GM23338 (cell line): Measurements from ENCODE around the gene HNRNPA1. TPM values are rescaled to one million over a fixed set of nuclear protein-coding genes. Genes with fewer than 3 reads are reported as not detected.

Source experiments
- ATAC-seq: fragments of 200-7000 bp; cut with Tn5 transposase; 3 replicates; pipeline ENCODE4 v1.9.1; 2020
- DNase-seq: peaks from one replicate; pipeline ENCODE4 v3.0.0-alpha.2; 2015; ENCODE audit warnings: low spot score
- H2AFZ ChIP-seq: fragments of 200-600 bp; sonication (generic); 2 replicates; pipeline ENCODE4 v1.8.0; 2016; ENCODE audit warnings: antibody characterized with exemption, mild to moderate bottlenecking, moderate library complexity
- H3F3A ChIP-seq: fragments of 200-600 bp; sonication (generic); replicated peaks from 2 replicates; pipeline ENCODE4 v1.8.0; 2017; ENCODE audit warnings: antibody characterized with exemption, mixed run types, low read depth
- H3K27ac ChIP-seq: fragments of 200-600 bp; sonication (generic); 2 replicates; pipeline ENCODE4 v1.6.1; 2016; ENCODE audit warnings: low read depth
- H3K27me3 ChIP-seq: fragments of 200-600 bp; sonication (generic); 2 replicates; pipeline ENCODE4 v1.8.0; 2016; ENCODE audit warnings: mild to moderate bottlenecking, mixed run types, moderate library complexity; ENCODE audit not compliant: insufficient read depth
- H3K36me3 ChIP-seq: fragments of 200-600 bp; sonication (generic); 2 replicates; pipeline ENCODE4 v1.8.0; 2016; ENCODE audit warnings: mild to moderate bottlenecking; ENCODE audit not compliant: insufficient read depth
- H3K4me1 ChIP-seq: fragments of 200-600 bp; sonication (generic); 2 replicates; pipeline ENCODE4 v1.8.0; 2016; ENCODE audit warnings: mild to moderate bottlenecking, moderate library complexity; ENCODE audit not compliant: insufficient read depth
- H3K4me2 ChIP-seq: fragments of 200-600 bp; sonication (generic); 2 replicates; pipeline ENCODE4 v1.7.1; 2017; ENCODE audit warnings: mixed run types
- H3K4me3 ChIP-seq: fragments of 200-600 bp; sonication (generic); 2 replicates; pipeline ENCODE4 v1.6.1; 2016; ENCODE audit warnings: mixed run types
- H3K79me2 ChIP-seq: fragments of 200-600 bp; sonication (generic); replicated peaks from 2 replicates; pipeline ENCODE4 v1.8.0; 2017; ENCODE audit warnings: mild to moderate bottlenecking; ENCODE audit not compliant: insufficient read depth
- H3K9me2 ChIP-seq: fragments of 200-600 bp; sonication (generic); 2 replicates; pipeline ENCODE4 v1.8.0; 2017; ENCODE audit not compliant: insufficient read depth
- H4K20me1 ChIP-seq: fragments of 200-600 bp; sonication (generic); replicated peaks from 2 replicates; pipeline ENCODE4 v1.8.0; 2017; ENCODE audit warnings: mild to moderate bottlenecking; ENCODE audit not compliant: insufficient read depth
- H3K27ac Mint-ChIP-seq: 2 replicates; pipeline ENCODE4 v1.8.0; 2020; ENCODE audit warnings: inconsistent platforms, mild to moderate bottlenecking, moderate library complexity, mixed read lengths
- H3K27me3 Mint-ChIP-seq: 3 replicates; pipeline ENCODE4 v1.8.0; 2022; ENCODE audit warnings: low read depth, mild to moderate bottlenecking, moderate library complexity, mixed read lengths, inconsistent platforms; ENCODE audit not compliant: insufficient read depth, poor library complexity
- H3K36me3 Mint-ChIP-seq: 3 replicates; pipeline ENCODE4 v1.8.0; 2021; ENCODE audit warnings: low read depth, mild to moderate bottlenecking, inconsistent platforms, moderate library complexity, mixed read lengths
- H3K4me1 Mint-ChIP-seq: 3 replicates; pipeline ENCODE4 v1.8.0; 2020; ENCODE audit warnings: mild to moderate bottlenecking, inconsistent platforms, mixed read lengths
- H3K4me3 Mint-ChIP-seq: 3 replicates; pipeline ENCODE4 v1.8.0; 2021; ENCODE audit warnings: moderate library complexity, mild to moderate bottlenecking, inconsistent platforms, mixed read lengths
- H3K9me3 Mint-ChIP-seq: 3 replicates; pipeline ENCODE4 v1.8.0; 2020; ENCODE audit warnings: moderate library complexity, mild to moderate bottlenecking, inconsistent platforms, mixed read lengths
- CREB1 ChIP-seq: fragments of 250-450 bp; sonication (Bioruptor Pico); IDR thresholded peaks from 2 replicates; pipeline ENCODE4 v1.5.0; 2020; ENCODE audit warnings: low read depth, mild to moderate bottlenecking, moderate library complexity
- EZH2phosphoT487 ChIP-seq: fragments of 200-600 bp; sonication (generic); IDR thresholded peaks from one replicate; pipeline ENCODE4 v1.8.1; 2018; ENCODE audit warnings: antibody characterized with exemption; ENCODE audit not compliant: unreplicated experiment
- JUNB ChIP-seq: IDR thresholded peaks from one replicate; pipeline ENCODE4 v1.6.1; 2016; ENCODE audit warnings: antibody characterized with exemption; ENCODE audit not compliant: unreplicated experiment
- NANOG ChIP-seq: IDR thresholded peaks from 2 replicates; pipeline ENCODE4 v1.6.1; 2016; ENCODE audit warnings: antibody characterized with exemption, borderline replicate concordance
- REST ChIP-seq: IDR thresholded peaks from one replicate; pipeline ENCODE4 v1.6.1; 2018; ENCODE audit warnings: antibody characterized with exemption; ENCODE audit not compliant: unreplicated experiment
- STAT1 ChIP-seq: IDR thresholded peaks from one replicate; pipeline ENCODE4 v1.6.1; 2016; ENCODE audit warnings: antibody characterized with exemption; ENCODE audit not compliant: unreplicated experiment
- ZNF114 ChIP-seq: fragments of 250-450 bp; sonication (Bioruptor Pico); IDR thresholded peaks from 2 replicates; pipeline ENCODE4 v1.5.0; 2020; ENCODE audit warnings: mild to moderate bottlenecking, moderate library complexity
- polyA plus RNA-seq: library from polyadenylated mRNA; unstranded; fragments of >200 nt; fragmentation: Nextera tagmentation; extraction: Ambion mirVana; gene quantifications from 2 replicates; pipeline ENCODE4 v1.2.1, GENCODE V29; 2016
- total RNA-seq: library from RNA; depleted of rRNA; stranded (reverse); fragments of >200 nt; shearing (Covaris generic); gene quantifications from 2 replicates; pipeline ENCODE4 v1.2.3, GENCODE V29; 2014
- TF ChIP-seq, protein P1 (sequence below), 2 experiments: fragments of 200-600 bp in 1 of 2; sonication (generic) in 1 of 2; conservative IDR thresholded peaks; 2 replicates each; pipeline versions ENCODE4 v1.5.1 to v1.6.1; 2016 to 2017; ENCODE audit warnings: antibody characterized with exemption in 2 of 2, low read depth in 2 of 2, mild to moderate bottlenecking in 2 of 2, moderate library complexity in 1 of 2

HNRNPA1 gene
- total and polyA plus RNA-seq, 2 experiments from 2014 or later, result 1,104 to 2,576 TPM

- no peak overlapping the region for H3K4me3 ChIP-seq
- Mint-ChIP-seq H3K36me3 (peaks cover 21% of the 10 kb centered on the region), H3K27ac (peak overlapping the region; percentile 51)
Observed at GRCh38 chr12:54276368-54276767, 4.2 kb upstream of the HNRNPA1 start.

More at GRCh38 chr12:54276368-54276767, 4.2 kb upstream of the HNRNPA1 start:
- H3K4me1 ChIP-seq, result peaks cover 20% of the 10 kb centered on the region
- H2AFZ ChIP-seq, result no peak overlapping the region
- H3K27me3 ChIP-seq, result no peaks in the 10 kb centered on the region
- H3K36me3 ChIP-seq, result peaks cover 13% of the 10 kb centered on the region; the same call in 1 of the 2 replicates
- H3K4me2 ChIP-seq, result no peak overlapping the region
- Mint-ChIP-seq H3K4me1 (peaks cover 21% of the 10 kb centered on the region; the same call in 2 of the 3 replicates), H3K9me3 (0 out of 3 replicates have a peak, but pooled peaks cover 2% of the 10 kb centered on the region), H3K4me3 (peak overlapping the region; percentile 43; the same call in 1 of the 3 replicates), H3K27me3 (peaks cover 6% of the 10 kb centered on the region)
- no peak for DNase-seq
- H3K9me2 ChIP-seq, result no peaks in the 10 kb centered on the region
- peak overlapping the region; percentile 5; the same call in 1 of the 2 replicates for H3K27ac ChIP-seq
- TF ChIP-seq, protein P1, sequence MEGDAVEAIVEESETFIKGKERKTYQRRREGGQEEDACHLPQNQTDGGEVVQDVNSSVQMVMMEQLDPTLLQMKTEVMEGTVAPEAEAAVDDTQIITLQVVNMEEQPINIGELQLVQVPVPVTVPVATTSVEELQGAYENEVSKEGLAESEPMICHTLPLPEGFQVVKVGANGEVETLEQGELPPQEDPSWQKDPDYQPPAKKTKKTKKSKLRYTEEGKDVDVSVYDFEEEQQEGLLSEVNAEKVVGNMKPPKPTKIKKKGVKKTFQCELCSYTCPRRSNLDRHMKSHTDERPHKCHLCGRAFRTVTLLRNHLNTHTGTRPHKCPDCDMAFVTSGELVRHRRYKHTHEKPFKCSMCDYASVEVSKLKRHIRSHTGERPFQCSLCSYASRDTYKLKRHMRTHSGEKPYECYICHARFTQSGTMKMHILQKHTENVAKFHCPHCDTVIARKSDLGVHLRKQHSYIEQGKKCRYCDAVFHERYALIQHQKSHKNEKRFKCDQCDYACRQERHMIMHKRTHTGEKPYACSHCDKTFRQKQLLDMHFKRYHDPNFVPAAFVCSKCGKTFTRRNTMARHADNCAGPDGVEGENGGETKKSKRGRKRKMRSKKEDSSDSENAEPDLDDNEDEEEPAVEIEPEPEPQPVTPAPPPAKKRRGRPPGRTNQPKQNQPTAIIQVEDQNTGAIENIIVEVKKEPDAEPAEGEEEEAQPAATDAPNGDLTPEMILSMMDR (conservative IDR thresholded peaks at IDR 0.05; ENCODE audit: low read depth in 2 of 2), result no peak
- no peak for TF ChIP-seq NANOG
- no peak for TF ChIP-seq JUNB
- no peak for TF ChIP-seq STAT1
- no peak for TF ChIP-seq ZNF114 (CRISPR knock-in tag)
- no peak for TF ChIP-seq REST
- no peak for TF ChIP-seq EZH2phosphoT487
- TF ChIP-seq CREB1 (CRISPR knock-in tag), result no peak
- H3K79me2 ChIP-seq, result peaks cover 70% of the 10 kb centered on the region
- peaks cover 1% of the 10 kb centered on the region; the same call in 1 of the 2 replicates for H3F3A ChIP-seq
- H4K20me1 ChIP-seq, result peaks cover 26% of the 10 kb centered on the region
- ATAC-seq, result no peak
